Measurements from ENCODE around the gene FADS3.

The FADS3 gene

DNA sequence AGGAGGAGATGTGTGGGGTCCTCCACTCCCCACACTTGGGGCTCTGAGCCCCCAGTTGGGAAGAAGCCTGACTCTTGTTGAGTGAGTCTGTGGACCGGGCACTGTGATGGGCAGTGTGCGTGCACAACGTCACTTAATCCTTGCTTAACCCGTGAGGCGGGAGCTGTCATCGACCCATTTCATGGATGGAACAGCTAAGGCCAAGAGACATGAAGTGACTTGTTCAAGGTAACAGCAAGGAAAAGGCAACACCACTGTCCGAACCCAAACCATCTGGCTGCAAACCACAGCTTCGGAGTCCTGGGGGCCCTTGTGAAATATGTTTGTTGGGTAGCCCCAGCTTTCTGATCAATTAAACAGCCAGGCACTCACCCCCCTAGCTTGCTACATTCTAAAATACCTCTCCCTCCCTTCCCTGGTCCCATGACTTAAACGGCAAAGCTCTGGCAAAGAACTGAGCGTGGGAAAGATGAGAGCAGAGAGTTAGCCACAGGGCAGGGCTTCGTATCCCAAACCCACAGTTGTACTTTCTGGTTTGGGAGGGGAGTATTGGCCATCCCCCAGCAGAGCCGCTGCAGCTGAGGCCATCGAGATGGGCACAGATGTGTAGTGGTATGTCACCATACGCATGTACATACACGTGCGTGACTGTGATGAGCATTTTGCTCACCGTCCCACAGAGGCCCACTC lies 37.0 kb downstream of the FADS3 start:
- FAIRE-seq, result no peak

DNA sequence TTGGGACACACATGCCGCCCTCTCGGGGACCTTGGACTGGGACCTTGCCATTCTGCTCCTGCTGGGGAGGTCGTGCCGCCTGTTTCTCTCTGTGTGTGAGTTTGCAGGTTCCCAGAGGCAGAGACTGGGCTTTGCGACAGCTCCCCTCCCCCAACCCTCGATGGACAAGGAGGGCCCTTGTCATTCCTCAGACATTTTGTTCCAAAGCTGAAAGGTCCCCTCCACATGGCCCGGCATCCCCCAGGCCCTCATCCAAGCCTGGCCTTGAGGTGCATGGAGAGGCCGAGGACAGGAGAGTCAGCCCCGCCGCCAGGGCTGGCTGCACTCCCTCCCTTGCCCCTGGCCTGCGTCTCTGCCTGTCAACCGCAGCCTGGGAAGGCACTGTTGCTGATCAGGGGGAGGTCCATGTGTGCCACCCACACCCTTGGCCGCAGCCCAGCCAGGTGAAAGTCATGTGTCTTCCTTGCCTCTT lies 37.6 kb downstream of the FADS3 start:
- FAIRE-seq, result no peak

DNA sequence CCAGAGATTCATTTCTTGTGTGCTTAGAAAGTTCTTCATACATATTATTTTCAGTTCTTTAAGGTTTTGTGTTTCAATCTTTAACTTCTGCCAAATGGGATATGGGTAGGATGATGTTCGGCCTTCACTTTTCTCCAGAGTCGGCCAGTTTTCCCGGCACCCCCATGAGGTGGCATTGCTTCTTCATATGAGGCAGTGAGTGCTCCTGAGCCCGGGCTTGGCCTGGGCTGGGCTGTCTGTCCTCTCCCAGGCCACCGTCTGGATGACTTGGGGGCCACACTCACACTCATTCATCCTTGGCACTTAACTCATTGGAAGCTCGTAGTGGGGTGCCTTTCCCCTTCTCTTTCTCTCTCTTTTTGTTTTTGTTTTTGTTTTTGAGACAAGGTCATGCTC lies 39.4 kb downstream of the FADS3 start:
- FAIRE-seq, result no peak

DNA sequence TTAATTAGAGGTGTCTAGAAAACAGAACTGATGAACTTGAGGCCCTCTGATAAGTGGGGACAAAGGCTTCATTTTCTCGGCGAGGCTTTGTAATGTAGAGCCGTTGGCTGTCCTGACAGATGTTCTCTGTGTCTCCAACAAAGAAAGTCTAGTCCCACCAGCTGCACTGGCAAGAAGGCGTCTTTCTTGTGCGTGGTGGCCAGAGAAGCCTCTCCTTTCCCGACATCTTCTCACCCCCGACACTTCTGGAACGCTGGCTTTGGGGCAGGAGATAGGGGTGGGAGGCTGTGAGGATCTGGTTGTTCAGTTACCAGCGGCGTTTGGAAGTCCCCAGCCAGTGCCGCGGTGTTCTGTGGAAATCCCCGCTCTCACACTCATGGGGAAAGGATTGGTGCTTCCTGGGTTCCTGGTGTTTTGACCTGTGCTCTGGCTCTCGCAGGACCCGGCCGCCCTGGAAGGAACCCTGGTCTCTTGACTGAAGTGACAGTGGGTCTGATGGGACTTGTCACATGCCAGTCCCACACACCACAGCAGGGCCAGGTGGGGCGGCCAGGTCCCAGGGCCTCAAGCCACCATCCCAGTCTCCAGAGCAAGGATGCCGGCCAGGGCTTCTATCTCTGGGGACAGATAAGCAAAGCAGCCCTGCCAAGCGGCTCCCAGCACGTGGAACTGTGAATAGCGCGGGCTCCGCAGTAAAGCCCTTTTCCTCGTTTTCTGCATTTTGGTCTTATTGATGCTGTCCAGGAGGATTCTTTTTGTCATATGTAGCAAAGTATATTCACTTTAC lies 40.0 kb downstream of the FADS3 start:
- FAIRE-seq, result no peak

DNA sequence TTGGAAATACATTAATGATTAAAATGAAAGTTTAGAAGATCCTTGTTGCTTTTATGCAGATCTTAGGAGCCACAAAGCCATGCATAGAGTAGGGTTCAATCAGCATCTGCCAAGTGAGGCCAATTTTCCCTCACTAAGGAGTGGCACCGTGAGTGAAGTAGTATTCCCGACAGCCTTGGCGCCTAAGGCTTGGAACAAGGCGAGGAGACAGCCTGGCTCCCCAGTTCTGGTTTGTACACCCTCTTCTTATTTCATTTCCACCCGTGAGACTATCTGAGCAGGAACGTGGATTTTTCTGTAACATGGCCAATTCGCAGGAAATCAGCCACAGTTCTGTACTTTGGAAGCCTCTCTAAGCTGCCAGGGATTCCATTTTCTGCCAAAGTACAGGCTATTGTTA lies 40.7 kb downstream of the FADS3 start:
- FAIRE-seq, result no peak

DNA sequence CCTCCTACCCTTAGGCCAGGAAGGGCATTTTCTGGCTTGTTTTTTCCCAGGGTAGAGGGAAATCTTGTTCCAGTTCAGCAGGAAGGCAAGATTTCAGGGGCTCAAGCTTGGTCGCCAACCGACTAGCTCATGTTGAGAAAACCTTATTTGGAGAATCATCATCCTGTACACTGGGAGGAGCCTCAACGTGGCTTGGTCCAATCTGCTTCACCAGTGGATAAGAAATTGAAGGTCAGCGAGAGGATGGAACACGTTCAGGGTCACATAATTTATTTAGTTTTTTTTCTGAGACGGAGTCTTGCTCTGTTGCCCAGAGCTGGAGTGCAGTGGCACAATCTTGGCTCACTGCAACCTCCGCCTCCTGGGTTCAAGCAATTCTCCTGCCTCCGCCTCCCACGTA lies 42.7 kb downstream of the FADS3 start:
- FAIRE-seq, result no peak

DNA sequence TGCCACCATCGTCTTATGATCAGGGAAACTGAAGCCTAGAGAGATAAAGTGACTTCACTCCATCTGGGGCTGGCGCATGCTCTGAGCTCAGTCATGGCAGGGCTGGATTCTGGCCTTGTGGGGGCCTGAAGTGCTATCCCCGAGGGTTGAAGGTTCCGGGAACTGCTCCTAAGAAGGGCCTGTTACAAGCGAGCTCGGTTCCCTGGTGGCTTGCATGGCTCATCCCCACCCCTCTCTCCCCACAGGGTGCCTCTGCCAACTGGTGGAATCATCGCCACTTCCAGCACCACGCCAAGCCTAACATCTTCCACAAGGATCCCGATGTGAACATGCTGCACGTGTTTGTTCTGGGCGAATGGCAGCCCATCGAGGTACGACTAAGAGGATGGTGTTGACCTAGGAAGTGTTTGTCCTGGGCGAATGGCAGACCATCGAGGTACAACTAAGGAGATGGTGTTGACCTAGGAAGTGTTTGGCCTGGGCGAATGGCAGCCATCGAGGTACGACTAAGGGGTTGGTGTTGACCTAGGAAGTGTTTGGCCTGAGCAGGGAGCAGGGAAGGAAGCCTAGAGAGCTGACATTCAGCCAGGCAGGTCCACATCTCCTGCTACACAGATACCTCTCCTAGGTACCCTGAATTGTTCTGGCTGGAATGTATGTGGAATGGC lies 43.3 kb downstream of the FADS3 start:
- no peak for FAIRE-seq

DNA sequence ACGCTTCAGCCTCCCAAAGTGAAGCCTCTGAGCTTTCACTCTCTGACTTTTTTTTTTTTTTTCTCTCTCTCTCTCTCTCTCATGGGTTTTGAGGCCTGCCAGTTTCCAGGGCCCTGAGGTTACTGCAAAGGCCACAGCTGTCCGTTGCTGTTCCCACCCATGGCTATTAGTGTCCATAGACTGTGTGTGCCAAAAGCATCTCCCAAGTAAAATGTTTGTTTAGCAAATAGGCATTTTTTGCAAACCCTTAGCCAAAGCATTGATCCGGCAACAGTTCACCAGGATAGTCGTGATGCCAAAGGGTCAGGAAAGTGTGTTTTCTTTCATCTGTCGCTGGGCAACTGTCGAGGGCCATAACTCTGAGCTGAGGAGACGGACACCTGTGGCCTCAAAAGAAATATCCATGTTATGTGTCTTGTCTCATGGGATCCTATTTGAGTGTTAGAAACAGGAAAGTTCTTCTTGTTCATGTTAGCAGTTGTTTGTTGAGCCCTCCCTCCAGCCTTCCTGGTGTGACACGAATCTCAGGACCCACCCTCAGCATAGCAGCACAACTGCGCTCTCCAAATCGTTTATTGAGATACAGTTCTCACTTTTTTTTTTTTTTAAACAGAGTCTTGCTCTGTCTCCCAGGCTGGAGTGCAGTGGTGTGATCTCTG lies 44.9 kb downstream of the FADS3 start:
- FAIRE-seq, result no peak

DNA sequence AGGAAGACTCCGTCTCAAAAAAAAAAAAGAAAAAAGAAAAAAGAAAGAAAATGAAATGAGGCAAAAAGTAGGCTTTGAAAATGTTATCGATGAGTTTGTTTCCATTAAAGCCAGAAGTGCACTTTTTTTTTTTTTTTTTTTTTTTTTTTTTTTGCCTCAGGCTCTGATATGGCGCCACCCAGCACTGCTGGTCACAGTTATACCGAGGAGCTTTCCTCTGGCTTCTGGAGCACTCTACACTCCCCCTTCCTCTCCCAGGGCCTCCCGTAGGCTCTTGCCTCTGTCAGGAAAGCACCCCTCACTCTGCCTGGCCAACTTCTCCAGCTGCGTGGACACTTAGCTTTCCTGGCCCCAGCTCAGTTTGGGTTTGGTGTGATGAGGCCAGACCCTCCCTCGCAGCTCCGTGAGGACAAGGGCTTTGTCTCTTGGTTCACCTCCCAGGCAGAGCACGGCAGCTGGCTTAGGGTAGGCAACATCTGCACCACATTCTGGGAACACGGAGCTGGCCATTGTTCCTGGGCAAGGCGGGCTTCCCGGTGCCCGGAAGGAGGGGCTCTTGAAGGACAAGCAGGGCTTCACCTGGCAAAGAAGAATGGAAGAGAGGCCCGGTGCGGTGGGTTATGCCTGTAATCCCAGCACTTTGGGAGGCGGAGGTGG lies 46.3 kb downstream of the FADS3 start:
- FAIRE-seq, result no peak

DNA sequence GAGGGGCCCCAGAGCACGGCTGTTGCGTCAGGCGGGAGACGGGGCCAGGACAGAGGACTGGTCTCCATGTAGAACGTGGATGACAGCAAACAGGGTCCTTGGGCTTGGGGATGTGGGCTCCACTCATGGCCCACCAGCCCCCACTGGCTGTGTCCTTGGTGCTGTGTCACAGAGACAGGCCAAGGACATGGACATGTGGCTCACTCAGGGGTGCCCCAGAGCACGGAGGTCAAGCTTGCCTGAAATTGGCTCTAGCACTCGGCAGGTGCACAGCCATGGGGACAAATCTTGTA lies 48.9 kb downstream of the FADS3 start:
- no peak for FAIRE-seq

DNA sequence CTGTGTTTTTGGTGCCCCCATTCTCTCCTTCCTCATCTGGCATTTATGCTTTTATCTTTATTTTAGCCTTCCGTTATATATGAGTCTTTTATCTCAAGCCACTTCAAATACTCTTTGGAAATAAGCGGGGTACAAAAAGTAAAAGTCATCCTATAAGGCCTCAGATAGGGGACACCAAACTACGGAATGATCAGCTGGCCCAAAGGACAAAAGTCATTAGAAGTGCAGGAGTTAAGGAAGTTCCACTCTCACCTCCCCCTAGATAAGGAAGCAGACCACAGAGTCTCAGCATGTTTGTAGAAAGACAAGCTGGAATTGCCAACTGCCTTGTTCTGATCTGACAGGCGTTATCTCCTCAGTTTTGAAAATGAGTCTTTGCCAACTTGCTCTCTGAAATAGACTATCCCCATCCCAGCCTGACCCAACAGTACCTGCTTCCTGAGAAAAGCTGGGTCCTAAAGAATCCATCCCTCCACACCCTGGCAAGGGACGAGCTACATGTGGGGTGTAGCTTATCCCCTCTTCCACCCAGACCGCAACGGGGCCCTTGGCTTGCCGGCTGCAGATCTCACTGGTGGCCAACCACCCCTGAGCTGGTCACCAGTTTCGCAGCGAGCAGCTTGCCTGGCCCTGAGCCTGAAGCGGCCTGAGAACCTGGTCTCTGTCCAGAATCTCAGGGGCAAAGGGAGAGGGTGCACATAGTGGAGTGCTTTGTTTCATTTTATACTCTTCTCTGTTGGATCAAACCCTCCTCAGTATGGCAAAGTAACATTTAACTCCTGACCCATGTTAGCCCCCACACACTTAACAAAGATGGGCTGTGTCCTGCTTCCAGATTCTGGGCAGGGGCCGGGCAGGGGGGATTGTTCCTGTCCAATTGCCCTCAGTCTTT lies 49.5 kb downstream of the FADS3 start:
- no peak for FAIRE-seq

DNA sequence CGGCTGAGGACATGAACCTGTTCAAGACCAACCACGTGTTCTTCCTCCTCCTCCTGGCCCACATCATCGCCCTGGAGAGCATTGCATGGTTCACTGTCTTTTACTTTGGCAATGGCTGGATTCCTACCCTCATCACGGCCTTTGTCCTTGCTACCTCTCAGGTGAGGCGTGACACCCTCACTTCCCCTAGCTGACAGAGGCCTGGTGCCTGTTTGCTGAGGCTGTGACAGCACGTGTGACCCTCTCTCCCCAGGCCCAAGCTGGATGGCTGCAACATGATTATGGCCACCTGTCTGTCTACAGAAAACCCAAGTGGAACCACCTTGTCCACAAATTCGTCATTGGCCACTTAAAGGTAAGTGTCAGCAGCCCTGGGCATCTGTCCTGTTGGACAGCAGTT lies 51.0 kb downstream of the FADS3 start:
- FAIRE-seq, result no peak

DNA sequence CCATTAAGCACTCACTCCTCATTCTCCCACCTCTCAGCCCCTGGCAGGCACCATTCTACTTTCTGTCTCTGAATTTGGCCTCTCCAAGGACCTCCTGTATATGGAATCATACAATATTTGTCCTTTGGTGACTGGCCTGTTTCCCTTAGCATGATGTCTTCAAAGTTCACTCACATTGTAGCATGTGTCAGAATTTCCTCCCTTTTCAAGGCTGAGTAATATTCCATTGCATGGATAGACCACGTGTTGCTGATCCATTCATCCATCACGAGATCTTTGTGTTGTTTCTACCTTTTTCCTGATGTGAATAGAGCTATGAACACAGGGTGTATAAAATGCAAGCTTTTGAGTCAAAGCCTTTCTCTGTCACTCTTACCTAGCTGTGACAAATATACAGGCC lies 51.6 kb downstream of the FADS3 start:
- FAIRE-seq, result no peak

DNA sequence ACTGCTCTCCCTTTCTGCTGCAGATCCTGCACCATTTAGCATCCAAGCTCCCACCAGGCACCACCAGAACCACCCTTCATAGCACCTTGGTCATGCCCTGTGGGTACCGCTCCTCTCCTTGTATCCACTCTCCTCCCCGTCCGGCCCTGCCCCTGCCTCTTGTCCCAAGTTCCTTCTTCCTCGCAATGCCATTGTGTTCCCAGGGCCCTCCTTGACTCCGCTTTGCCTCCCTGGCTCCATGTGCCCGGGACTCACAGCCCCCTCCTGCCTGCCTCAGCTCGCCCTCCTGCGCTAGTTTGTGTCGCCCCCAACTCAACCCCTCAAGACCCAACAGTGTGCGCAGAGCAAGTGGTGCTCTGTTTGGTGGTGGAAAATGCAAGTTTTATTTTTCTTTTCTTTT lies 52.4 kb downstream of the FADS3 start:
- no peak for FAIRE-seq

DNA sequence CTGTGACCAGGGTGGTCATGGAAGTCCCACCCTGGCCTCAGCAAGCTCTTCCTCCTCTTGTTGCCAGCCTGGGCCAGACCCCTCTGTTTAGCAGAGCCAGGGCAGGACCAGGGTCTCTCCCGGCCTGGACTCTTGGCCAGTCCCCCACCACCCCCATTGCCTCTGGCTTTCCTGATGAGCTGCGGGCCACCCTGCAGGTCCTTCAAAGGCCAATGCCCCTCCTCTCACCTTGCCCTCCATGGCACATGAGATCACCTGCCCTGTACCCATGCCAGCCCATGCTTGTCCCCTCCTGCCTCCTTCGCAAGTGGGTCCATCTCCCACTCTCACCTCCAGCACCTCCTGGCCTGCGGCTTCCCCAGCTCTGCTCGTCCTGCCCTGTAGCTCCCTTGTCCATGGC lies 52.8 kb downstream of the FADS3 start:
- FAIRE-seq, result no peak

DNA sequence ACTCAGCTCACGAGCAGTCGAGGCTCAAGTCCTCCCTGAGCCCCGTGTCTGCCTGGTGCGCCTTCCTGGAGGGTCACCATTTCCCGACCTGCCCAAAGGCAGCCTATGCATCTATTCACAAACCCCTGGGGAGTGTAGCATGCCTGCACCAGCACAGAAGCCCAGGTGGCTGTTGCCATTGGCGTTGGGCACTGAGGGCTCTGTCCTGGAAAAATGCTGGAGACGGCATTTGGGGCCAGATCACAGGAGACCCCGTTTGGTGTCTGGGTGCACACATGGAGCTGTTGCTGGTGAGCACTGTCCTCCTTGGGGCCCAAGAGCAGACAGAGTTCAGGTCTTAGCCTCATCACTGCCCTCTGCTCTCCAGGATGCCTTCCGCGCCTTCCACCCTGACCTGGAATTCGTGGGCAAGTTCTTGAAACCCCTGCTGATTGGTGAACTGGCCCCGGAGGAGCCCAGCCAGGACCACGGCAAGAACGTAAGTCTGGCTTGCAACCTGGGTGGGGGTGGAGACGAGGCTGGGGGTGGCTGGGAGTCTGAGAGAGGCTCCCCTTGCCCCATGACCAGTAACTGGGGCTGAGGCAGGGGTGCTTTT lies 53.8 kb downstream of the FADS3 start:
- FAIRE-seq, result no peak

DNA sequence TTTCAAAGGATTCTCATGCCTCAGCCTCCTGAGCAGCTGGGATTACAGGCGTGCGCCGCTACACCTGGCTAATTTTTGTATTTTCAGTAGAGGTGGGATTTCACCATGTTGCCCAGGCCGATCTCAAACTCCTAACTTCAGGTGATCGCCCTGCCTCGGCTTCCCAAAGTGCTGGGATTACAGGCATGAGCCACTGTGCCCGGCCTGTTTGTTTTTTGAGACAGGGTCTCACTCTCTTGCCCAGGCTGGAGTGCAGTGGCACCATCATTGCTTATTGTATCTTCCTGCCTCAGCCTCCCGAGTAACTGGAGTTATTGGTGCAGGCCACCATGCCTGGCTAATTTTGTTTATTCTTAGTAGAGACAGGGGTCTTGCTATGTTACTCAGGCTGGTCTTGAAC lies 55.2 kb downstream of the FADS3 start:
- FAIRE-seq, result no peak

DNA sequence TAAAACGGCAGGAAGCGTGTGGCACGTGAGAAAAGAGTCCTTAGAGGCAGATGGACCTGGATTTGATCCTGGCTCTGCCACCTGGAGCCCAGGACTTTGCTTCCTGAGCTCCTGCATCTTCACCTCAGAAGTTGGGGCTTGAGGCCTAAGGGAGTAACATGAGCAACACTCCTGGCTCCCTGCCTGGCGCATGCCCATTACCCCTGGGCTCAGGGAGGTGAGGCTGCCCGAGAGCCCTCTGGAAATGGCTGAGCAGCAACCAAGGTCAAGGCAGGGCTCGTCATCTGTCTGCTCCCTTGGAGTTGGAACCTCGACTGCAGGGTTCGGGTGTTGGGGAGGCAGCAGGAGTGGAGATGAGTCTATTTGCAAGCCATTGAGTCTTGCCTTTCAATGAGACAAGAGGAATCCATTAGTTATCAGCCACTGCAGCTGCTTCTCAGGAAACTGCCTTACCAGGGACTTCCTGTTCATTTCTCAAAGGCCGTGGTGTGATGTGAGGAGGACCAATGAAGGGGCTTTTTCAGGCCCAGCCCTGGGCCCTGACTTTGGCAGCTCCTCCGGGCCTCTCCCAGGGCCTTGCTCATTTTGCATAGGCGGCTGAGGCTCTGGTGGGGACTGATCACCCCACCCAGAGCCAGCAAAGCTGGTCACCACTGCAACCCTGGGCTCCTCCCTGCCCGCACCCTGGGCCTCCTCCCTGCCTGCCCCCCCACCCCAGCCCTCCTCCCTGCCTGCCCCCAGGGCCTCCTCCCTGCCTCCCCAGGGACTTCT lies 56.9 kb downstream of the FADS3 start:
- FAIRE-seq, result no peak

DNA sequence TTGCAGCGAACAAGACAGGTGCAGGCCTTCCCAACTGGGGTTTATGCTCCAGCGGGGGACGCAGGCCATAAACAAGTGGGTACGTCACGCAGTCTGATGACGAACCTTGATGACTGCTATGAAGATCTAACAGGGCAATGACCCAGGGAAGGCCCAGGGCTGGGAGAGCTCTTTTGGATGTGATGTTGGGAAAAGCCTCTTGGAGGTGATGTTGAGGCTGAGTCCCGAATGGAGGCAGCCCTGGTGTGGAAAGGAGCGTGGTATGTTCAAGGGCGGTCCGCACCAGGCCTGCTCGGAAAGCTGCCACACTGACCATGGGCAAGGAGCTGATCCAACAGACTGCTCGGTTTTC lies 57.4 kb downstream of the FADS3 start:
- no peak for FAIRE-seq

DNA sequence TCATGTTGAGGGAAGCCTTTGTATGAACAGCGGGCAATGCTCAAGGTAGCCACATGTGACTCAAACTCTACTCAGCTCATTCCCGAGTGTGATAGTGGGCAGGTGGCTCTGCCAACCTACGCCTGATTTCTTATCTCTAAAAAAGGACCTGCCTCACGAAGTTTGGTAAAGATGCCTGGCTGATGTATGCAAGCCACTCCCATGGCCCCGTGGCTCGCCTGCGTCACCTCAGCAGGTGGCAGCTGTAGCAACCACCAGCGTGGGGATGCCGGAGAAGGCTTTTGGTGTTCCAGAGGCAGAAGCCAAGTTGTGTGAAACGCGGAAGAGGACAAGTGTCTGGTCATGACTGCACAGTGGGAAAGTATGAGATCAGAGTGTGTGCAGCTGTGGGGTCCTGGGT lies 57.9 kb downstream of the FADS3 start:
- FAIRE-seq, result no peak

DNA sequence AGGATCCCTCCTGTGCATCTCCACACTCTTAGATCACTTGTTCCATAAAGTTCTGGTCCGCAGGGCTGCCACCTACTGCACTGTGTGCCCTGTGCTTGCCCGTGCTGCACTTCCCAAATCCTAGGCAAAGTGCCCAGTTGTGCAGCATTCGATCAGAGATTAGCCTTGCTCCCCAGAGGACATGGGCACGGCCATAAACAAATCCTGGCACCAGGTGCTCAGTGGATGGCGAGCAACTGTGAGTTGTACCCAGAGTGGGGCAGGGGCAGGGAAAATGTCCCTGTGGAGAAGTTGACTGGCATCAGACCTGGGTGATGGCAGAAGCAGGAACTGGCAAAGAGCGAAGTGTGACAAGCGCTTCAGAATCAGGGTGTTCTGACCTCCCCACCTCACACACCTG lies 58.6 kb downstream of the FADS3 start:
- no peak for FAIRE-seq
